ENCODE results near the gene SLC16A3. TPM values are rescaled to one million over a fixed set of nuclear protein-coding genes. Genes with fewer than 3 reads are reported as not detected.
A peak's percentile ranks its signal among the peaks of the same experiment; 100 is the strongest.

The SLC16A3 gene
- total and polyA plus RNA-seq, 2 of the 8 experiments (the other 6 are each of a cell fraction or from before 2014, with no cell fraction given), result 3.8 to 8.7 TPM

- H3K79me1 ChIP-seq (ENCODE audit: low read depth, low read length), result peaks cover 10% of the 10 kb centered on the region
- no peak overlapping the region for H3K4me2 ChIP-seq (ENCODE audit: insufficient read depth in 1 of 2, low read depth in 2 of 2, low read length in 2 of 2)
- H3K36me3 ChIP-seq (ENCODE audit: control insufficient read depth in 2 of 4, insufficient read depth in 4 of 4, low read length in 3 of 4), result peaks cover 15 to 43% (median 28%) of the 10 kb centered on the region in 4 experiments
- no peak for DNase-seq (ENCODE audit: low read depth in 1 of 2, low spot score in 2 of 2)
- no peak overlapping the region for H3K4ac ChIP-seq (replicated peaks; ENCODE audit: insufficient read length, low read depth, low read length)
- no peak overlapping the region for H2BK20ac ChIP-seq (ENCODE audit: low read length)
- no peak for FAIRE-seq
- H4K8ac ChIP-seq (ENCODE audit: extremely low read depth, insufficient read depth, low read length), result peak overlapping the region; percentile 19; the same call in 1 of the 2 replicates
- no peak overlapping the region for H4K5ac ChIP-seq (ENCODE audit: insufficient read length, low read depth, low read length)
- no peak overlapping the region for H3K56ac ChIP-seq (replicated peaks; ENCODE audit: insufficient read length, low read depth, low read length)
- H3K79me2 ChIP-seq (ENCODE audit: control insufficient read depth in 1 of 2, insufficient read depth in 2 of 2, low read length in 2 of 2), result peaks cover 0 to 12% of the 10 kb centered on the region in 2 experiments; a peak in 1 of 4 replicates
- no peak overlapping the region for H3K23ac ChIP-seq (ENCODE audit: insufficient read length)
- POLR2A ChIA-PET (ENCODE audit: partially characterized antibody), result interaction anchor here (1.2 to 2.4 kb wide), 8 partner anchors 8 to 52 kb away, joined by 3 to 10 read pairs (median 4); partner anchors contain the start of genes CCDC57, CSNK1D and SLC16A3
- H3K23me2 ChIP-seq (ENCODE audit: low read depth, low read length), result no peaks in the 10 kb centered on the region; the same call in 1 of the 2 replicates
- no peak overlapping the region for H3K4me3 ChIP-seq (ENCODE audit: extremely low read depth in 1 of 4, insufficient read depth in 2 of 4, low read depth in 3 of 4, low read length in 4 of 4)
- no peak overlapping the region for H2BK15ac ChIP-seq (ENCODE audit: low read length)
- no peak overlapping the region for H4K91ac ChIP-seq (replicated peaks; ENCODE audit: insufficient read length, low read length)
- no peak overlapping the region for H2BK5ac ChIP-seq (ENCODE audit: low read depth, low read length)
- no peak overlapping the region; the same call in 1 of the 2 replicates for H3K18ac ChIP-seq (ENCODE audit: extremely low read depth, low read length)
- no peak overlapping the region for H3K9ac ChIP-seq (replicated peaks in 1 of 4; ENCODE audit: extremely low read depth in 1 of 4, low read depth in 3 of 4, low read length in 3 of 4)
- CTCF ChIA-PET (ENCODE audit: partially characterized antibody), result interaction anchor here (1.8 kb wide), 1 partner anchor 60 kb away, joined by 5 read pairs; no protein-coding TSS in a partner anchor
- H2AK5ac ChIP-seq (ENCODE audit: low read depth, low read length), result no peak overlapping the region
- 79% methylated on average over 19 of the region's 20 CpGs; no CpG with 5 or more reads in 1 of the 2 experiments for WGBS, 2 experiments (ENCODE audit: extremely low coverage in 1 of 2, insufficient coverage in 1 of 2, insufficient read length in 1 of 2, insufficient replicate concordance in 2 of 2, low coverage in 1 of 2, low lambda C conversion rate in 2 of 2, missing lambda C conversion rate in 1 of 2)
- H3K9me3 ChIP-seq (ENCODE audit: insufficient read depth in 2 of 2, low read depth in 1 of 2, low read length in 1 of 2), result no peaks in the 10 kb centered on the region; a peak in 1 of 4 replicates
- no peak overlapping the region for H2BK120ac ChIP-seq (replicated peaks; ENCODE audit: low read depth, low read length)
- H3K4me1 ChIP-seq (replicated peaks in 1 of 4; ENCODE audit: control insufficient read depth in 3 of 4, insufficient read depth in 4 of 4, low read length in 3 of 4), result peaks cover 0 to 4% (median 1%) of the 10 kb centered on the region in 4 experiments; a peak in 4 of 7 replicates
- no peaks in the 10 kb centered on the region for H3K27me3 ChIP-seq (replicated peaks in 1 of 4; ENCODE audit: control insufficient read depth in 3 of 4, extremely low read depth in 1 of 4, insufficient read depth in 3 of 4, low read length in 3 of 4)
- H3K27ac ChIP-seq (ENCODE audit: low read depth, low read length), result no peak overlapping the region
- H2BK12ac ChIP-seq (ENCODE audit: low read depth, low read length), result no peak overlapping the region
- no peak overlapping the region for H3K14ac ChIP-seq (ENCODE audit: insufficient read length)
- H2AFZ ChIP-seq (ENCODE audit: low read length), result no peak overlapping the region
- peaks cover 30 to 34% of the 10 kb centered on the region in 2 experiments for H4K20me1 ChIP-seq (replicated peaks in 1 of 2; ENCODE audit: control insufficient read depth in 1 of 2, insufficient read depth in 2 of 2, low read length in 2 of 2)
- TF ChIP-seq RBBP5 (IDR thresholded peaks at IDR 0.05; ENCODE audit: borderline replicate concordance, low read depth, low read length) (no peak), KDM1A (IDR thresholded peaks at IDR 0.05; ENCODE audit: borderline replicate concordance, low read length) (no peak), FOSL1 (IDR thresholded peaks at IDR 0.05; ENCODE audit: insufficient read depth, low read depth, low read length) (no peak), TAF1 (IDR thresholded peaks at IDR 0.05; ENCODE audit: low read depth, low read length) (no peak), SIN3A (conservative IDR thresholded peaks at IDR 0.05 in 1 of 2, IDR thresholded peaks at IDR 0.05 in 1 of 2; ENCODE audit: low read depth in 1 of 2, low read length in 2 of 2) (no peak), EGR1 (IDR thresholded peaks at IDR 0.05; ENCODE audit: borderline replicate concordance, low read depth, low read length) (no peak), RAD21 (IDR thresholded peaks at IDR 0.05 in 1 of 2, conservative IDR thresholded peaks at IDR 0.05 in 1 of 2; ENCODE audit: low read depth in 2 of 2, low read length in 2 of 2) (no peak), KDM5A (IDR thresholded peaks at IDR 0.05; ENCODE audit: low read length) (no peak), BACH1 (IDR thresholded peaks at IDR 0.05; ENCODE audit: low read length) (no peak), KDM4A (IDR thresholded peaks at IDR 0.05; ENCODE audit: low read depth, low read length, severe bottlenecking) (no peak)
- TF ChIP-seq, protein P1, sequence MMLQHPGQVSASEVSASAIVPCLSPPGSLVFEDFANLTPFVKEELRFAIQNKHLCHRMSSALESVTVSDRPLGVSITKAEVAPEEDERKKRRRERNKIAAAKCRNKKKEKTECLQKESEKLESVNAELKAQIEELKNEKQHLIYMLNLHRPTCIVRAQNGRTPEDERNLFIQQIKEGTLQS (IDR thresholded peaks at IDR 0.05; ENCODE audit: insufficient read depth, low read depth, low read length), result no peak
Observed at GRCh38 chr17:82240506-82241182, 11.8 kb downstream of the SLC16A3 start.

Measured in H1 (cell line).